Activated CD4-positive, alpha-beta memory T cell treated with anti-CD3 and anti-CD28 coated beads for 36 hours (primary cell): ENCODE data around the gene EXOC1L. TPM values are rescaled to one million over a fixed set of nuclear protein-coding genes. Genes with fewer than 3 reads are reported as not detected.

Experiments
- CTCF ChIA-PET: fragments of 350-600 bp; sonication (Branson Sonifier 250); formaldehyde crosslinking; loops from one replicate; lab custom pipeline; 2021; ENCODE audit warnings: antibody characterized with exemption, inconsistent platforms; lab: Charles Lee
- POLR2A ChIA-PET: fragments of 350-600 bp; sonication (Branson Sonifier 250); formaldehyde crosslinking; loops from one replicate; lab custom pipeline; 2021; ENCODE audit warnings: antibody characterized with exemption; lab: Charles Lee
- DNase-seq: peaks from one replicate; pipeline ENCODE4 v3.0.0-alpha.2; 2020
- H3K27ac Mint-ChIP-seq: one replicate; pipeline ENCODE4 v1.8.0; 2021; ENCODE audit warnings: mixed read lengths
- H3K27me3 Mint-ChIP-seq: one replicate; pipeline ENCODE4 v1.8.0; 2021; ENCODE audit warnings: mixed read lengths
- H3K36me3 Mint-ChIP-seq: one replicate; pipeline ENCODE4 v1.8.0; 2021; ENCODE audit warnings: mixed read lengths
- H3K4me1 Mint-ChIP-seq: one replicate; pipeline ENCODE4 v1.8.0; 2021; ENCODE audit warnings: low read depth, mixed read lengths
- H3K4me3 Mint-ChIP-seq: one replicate; pipeline ENCODE4 v1.8.0; 2021; ENCODE audit warnings: mild to moderate bottlenecking, mixed read lengths
- H3K9me3 Mint-ChIP-seq: one replicate; pipeline ENCODE4 v1.8.0; 2021; ENCODE audit warnings: mixed read lengths
- intact Hi-C: fragments of 100-400 bp; cut with micrococcal nuclease; formaldehyde crosslinking; loops from one replicate; pipeline ENCODE4 v1.15.1; 2023
- total RNA-seq, 2 experiments: library from RNA; stranded (reverse); gene quantifications; one replicate each; pipeline ENCODE4 v1.2.3, GENCODE V29; 2021

Gene EXOC1L, protein sequence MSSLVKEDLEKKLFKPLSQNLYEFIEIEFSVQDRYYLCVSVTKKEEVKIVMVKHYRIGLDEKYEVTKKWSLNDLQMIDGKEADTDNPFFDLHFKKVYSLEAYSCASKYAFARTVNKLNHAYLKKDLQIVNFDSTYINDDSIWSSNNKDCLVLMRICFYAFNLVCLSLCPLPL
- not detected for total RNA-seq

DNA sequence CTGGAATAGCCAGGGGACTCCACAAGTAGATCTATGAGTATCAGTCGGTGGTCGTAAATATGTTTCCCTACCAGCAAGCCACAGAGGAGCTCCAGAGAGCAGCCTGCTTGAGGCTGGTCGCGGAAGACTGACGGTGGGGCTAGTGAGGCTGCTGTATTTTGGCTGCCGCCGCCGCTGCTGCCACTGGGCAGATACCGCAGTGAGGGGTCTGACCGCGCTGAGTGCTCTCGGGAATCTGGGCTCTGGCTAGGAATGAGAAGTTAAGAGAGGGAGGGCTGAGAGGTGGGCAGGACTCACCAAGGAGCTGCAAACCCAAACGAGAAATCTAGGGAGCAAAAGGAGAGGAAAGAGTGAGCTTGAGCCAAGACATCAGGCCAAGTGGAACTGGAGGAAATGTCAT lies at the start of gene EXOC1L:
EXOC1L (plus strand) TSS at position 157 of the 400 bp plus-strand sequence; CDS start at position 394, 237 bp downstream.
- intact Hi-C loops: no loop called here
- ChIA-PET POLR2A (no interaction called here), CTCF (no interaction called here)
- Mint-ChIP-seq H3K9me3 (no peaks in the 10 kb centered on the region), H3K27ac (no peak within 1 kb of the TSS), H3K4me1 (peaks cover 7% of the 10 kb centered on the region), H3K4me3 (no peak within 1 kb of the TSS), H3K27me3 (peaks cover 18% of the 10 kb centered on the region), H3K36me3 (no peaks in the 10 kb centered on the region)
- DNase-seq: no peak

- H3K27me3 Mint-ChIP-seq: peaks cover 11% of the 10 kb centered on the region
- POLR2A ChIA-PET: no interaction called here
- no peak overlapping the region for H3K27ac Mint-ChIP-seq
- H3K9me3 Mint-ChIP-seq: no peaks in the 10 kb centered on the region
- DNase-seq: no peak
- H3K4me1 Mint-ChIP-seq: no peaks in the 10 kb centered on the region
- no peaks in the 10 kb centered on the region for H3K36me3 Mint-ChIP-seq
- intact Hi-C loops: no loop called here
- H3K4me3 Mint-ChIP-seq: no peak overlapping the region
- CTCF ChIA-PET: no interaction called here
Measured at GRCh38 chr4:55770662-55771061, 48.9 kb upstream of the EXOC1L start.

- intact Hi-C loops: no loop called here
- Mint-ChIP-seq H3K4me1 (no peaks in the 10 kb centered on the region), H3K27ac (no peak overlapping the region), H3K9me3 (no peaks in the 10 kb centered on the region), H3K36me3 (no peaks in the 10 kb centered on the region), H3K27me3 (peaks cover 3% of the 10 kb centered on the region), H3K4me3 (no peak overlapping the region)
- no peak for DNase-seq
- POLR2A ChIA-PET: no interaction called here
- CTCF ChIA-PET: no interaction called here
Measured at GRCh38 chr4:55781341-55781740, 38.2 kb upstream of the EXOC1L start.

DNA sequence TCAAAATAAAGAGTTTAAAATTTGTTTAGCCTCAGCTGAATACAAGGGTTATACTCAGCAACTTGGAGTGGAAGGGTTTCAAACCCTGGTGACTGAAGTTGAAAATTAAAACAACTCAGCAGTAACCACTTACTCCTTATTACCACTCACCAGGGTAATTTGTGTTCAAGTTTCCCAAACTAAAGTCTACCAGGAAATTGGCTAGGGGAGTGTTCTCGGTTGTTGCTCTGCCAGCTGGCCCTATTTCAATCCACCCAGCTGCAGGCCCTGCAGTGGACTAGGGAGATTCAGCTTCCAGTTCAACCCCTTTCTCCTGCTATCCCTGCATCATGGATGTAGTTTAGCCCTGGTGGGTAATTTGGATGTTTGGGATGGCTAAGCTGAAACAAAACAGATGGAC lies 37.8 kb upstream of the EXOC1L start:
- H3K27me3 Mint-ChIP-seq: peaks cover 2% of the 10 kb centered on the region
- H3K27ac Mint-ChIP-seq: no peak overlapping the region
- H3K4me1 Mint-ChIP-seq: no peaks in the 10 kb centered on the region
- intact Hi-C loops: no loop called here
- no peak for DNase-seq
- POLR2A ChIA-PET: no interaction called here
- CTCF ChIA-PET: no interaction called here
- no peaks in the 10 kb centered on the region for H3K36me3 Mint-ChIP-seq
- no peak overlapping the region for H3K4me3 Mint-ChIP-seq
- no peaks in the 10 kb centered on the region for H3K9me3 Mint-ChIP-seq

DNA sequence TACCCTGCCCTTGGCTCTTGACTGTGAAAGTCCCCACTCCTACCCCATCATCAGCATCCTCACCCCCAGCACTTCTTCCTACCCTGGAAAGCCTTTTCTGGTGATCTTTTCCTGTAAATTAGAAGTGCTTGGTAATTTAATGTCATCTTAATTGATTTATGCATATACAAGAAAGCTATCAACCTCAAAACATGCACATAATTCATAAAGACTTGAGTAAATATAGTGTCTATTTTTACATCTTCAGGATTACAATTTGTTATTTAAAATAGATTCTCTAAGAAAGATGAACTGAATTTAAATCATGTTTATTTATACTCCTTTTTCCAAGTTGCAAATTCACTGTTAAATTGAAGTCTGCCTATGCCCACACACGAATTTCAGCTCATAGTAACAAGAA lies 36.0 kb upstream of the EXOC1L start:
- H3K9me3 Mint-ChIP-seq: no peaks in the 10 kb centered on the region
- H3K4me3 Mint-ChIP-seq: no peak overlapping the region
- CTCF ChIA-PET: no interaction called here
- no peaks in the 10 kb centered on the region for H3K36me3 Mint-ChIP-seq
- H3K27me3 Mint-ChIP-seq: no peaks in the 10 kb centered on the region
- DNase-seq: no peak
- POLR2A ChIA-PET: no interaction called here
- H3K27ac Mint-ChIP-seq: no peak overlapping the region
- no peaks in the 10 kb centered on the region for H3K4me1 Mint-ChIP-seq
- intact Hi-C loops: no loop called here

DNA sequence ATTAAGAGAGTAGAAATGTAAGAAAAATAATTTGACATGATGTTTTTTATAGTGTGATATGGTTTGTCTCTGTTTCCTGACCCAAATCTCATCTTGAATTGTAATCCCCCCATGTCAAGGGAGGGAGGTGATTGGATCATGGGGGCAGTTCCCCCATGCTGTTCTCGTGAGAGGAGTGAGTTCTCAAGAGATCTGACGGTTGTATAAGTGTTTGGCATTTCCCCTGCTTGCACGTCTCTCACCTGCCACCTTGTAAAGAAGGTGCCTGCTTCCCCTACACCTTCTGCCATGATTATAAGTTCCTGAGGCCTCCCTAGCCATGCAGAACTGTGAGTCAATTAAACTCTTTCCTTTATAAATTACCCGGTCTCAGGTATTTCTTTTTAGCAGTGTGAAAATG lies 34.8 kb upstream of the EXOC1L start:
- Mint-ChIP-seq H3K4me1 (no peaks in the 10 kb centered on the region), H3K4me3 (no peak overlapping the region), H3K27ac (no peak overlapping the region), H3K36me3 (no peaks in the 10 kb centered on the region), H3K9me3 (no peaks in the 10 kb centered on the region), H3K27me3 (no peaks in the 10 kb centered on the region)
- intact Hi-C loops: no loop called here
- POLR2A ChIA-PET: no interaction called here
- no peak for DNase-seq
- CTCF ChIA-PET: interaction anchor here (0.6 kb wide), 1 partner anchor 768 kb away, joined by 3 read pairs; no protein-coding TSS in a partner anchor

DNA sequence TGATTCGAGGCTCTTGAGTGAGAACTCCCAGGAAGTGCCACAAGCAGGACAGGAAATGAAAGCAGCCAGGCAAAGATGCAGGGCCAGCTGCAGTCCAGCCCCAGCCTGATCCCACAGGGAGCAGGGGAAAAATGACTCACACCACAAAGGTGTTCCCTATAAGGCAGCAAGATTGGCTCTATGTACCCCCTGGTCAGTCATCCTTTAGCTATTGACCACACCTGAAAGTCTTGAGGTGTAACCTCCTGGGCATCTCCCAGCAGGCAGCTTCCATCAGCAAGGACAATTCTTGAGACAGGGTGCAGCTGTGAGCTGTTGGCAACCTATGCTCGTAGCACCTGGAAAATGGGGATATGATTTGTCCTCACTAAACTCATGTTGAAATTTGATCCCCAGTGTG lies 27.9 kb upstream of the EXOC1L start:
- ChIA-PET CTCF (no interaction called here), POLR2A (no interaction called here)
- H3K4me1 Mint-ChIP-seq: no peaks in the 10 kb centered on the region
- H3K9me3 Mint-ChIP-seq: no peaks in the 10 kb centered on the region
- no peak overlapping the region for H3K4me3 Mint-ChIP-seq
- DNase-seq: no peak
- peaks cover 28% of the 10 kb centered on the region for H3K27me3 Mint-ChIP-seq
- intact Hi-C loops: no loop called here
- H3K36me3 Mint-ChIP-seq: no peaks in the 10 kb centered on the region
- H3K27ac Mint-ChIP-seq: no peak overlapping the region

DNA sequence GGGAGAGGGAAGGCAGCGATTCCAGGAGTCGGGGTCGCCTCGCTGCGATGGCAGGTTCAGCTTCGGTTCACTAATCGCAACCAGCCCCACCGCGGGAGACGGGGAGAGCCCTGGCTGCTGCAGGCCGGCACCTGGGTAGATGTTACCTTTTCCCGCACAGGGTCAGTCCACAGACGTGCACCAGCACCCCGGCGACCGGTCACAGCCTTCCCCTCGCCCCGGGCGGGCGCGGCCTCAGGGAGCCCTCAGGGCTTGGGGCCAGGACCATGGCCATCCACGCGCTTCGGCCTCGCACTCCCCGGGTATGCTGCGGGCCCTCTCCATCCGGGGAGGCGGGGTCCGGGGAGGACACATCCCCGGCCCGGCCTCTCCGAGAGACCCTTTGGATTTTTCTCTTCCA lies 26.1 kb upstream of the EXOC1L start:
- ChIA-PET CTCF (no interaction called here), POLR2A (no interaction called here)
- no peaks in the 10 kb centered on the region for H3K36me3 Mint-ChIP-seq
- DNase-seq: no peak
- no peaks in the 10 kb centered on the region for H3K4me1 Mint-ChIP-seq
- intact Hi-C loops: no loop called here
- H3K27ac Mint-ChIP-seq: no peak overlapping the region
- peaks cover 28% of the 10 kb centered on the region for H3K27me3 Mint-ChIP-seq
- H3K4me3 Mint-ChIP-seq: no peak overlapping the region
- no peaks in the 10 kb centered on the region for H3K9me3 Mint-ChIP-seq

DNA sequence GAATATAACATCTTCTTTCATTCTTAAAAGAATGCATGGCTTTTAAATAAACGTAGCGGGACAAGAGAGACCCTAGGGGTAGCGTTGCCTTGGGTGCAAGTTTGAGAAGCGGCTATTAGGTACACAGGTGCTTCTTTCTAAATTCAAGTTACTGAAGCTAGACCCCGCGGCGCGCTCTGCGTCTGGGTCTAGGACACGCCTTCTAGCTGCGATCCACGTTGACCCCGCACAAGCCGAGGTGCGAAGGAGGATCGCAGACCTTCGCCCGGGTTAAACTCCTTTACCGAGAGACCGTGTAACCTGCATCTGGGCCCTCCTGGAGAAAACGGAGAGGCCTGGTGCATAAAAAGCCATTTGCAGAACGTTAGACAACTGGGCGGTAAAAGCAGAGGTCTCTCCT lies 25.5 kb upstream of the EXOC1L start:
- Mint-ChIP-seq H3K4me3 (no peak overlapping the region), H3K9me3 (no peaks in the 10 kb centered on the region), H3K27ac (no peak overlapping the region), H3K27me3 (peaks cover 28% of the 10 kb centered on the region), H3K4me1 (no peaks in the 10 kb centered on the region), H3K36me3 (no peaks in the 10 kb centered on the region)
- DNase-seq: no peak
- POLR2A ChIA-PET: no interaction called here
- CTCF ChIA-PET: no interaction called here
- intact Hi-C loops: no loop called here

DNA sequence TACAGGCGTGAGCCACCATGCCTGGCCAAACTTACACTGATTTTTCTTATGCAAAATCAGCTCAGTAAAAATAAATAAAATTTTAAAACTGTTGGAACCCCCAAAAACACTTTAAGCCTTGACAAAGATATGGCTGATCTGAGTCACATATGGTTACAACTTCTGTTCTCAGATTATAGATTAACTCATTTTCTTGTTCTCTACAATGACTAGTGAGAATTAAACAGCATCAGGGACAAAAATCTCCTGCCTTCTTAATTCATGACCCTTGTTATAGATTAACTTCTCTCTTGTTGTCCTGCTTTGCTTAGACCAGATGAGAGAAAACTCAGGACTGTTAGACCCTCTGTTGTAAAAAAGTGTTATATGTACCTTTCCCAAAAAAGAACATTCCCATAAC lies 24.2 kb upstream of the EXOC1L start:
- Mint-ChIP-seq H3K36me3 (no peaks in the 10 kb centered on the region), H3K27ac (no peak overlapping the region), H3K9me3 (no peaks in the 10 kb centered on the region), H3K4me1 (no peaks in the 10 kb centered on the region), H3K27me3 (peaks cover 28% of the 10 kb centered on the region), H3K4me3 (no peak overlapping the region)
- intact Hi-C loops: no loop called here
- DNase-seq: no peak
- CTCF ChIA-PET: no interaction called here
- POLR2A ChIA-PET: no interaction called here

DNA sequence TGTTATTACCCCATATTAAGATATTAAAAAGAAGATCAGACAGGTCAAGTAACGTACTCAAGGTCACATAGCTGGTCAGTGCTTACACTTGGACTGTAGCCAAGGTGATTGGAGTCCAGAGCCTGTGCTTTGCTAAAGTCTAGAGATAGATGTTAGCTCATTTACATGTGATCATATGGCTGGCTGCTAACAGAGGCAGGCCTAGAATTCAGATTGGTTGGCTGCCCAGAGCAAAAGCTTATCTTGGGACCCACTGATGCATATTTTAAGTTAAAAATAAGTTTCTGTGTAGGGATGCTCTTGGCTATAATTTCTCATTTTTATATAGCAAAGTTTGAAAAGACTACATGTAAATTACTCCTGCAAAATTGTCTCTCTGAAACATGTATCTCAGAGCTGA lies 18.1 kb upstream of the EXOC1L start:
- POLR2A ChIA-PET: no interaction called here
- CTCF ChIA-PET: no interaction called here
- no peak for DNase-seq
- H3K27me3 Mint-ChIP-seq: peaks cover 2% of the 10 kb centered on the region
- no peak overlapping the region for H3K27ac Mint-ChIP-seq
- H3K4me3 Mint-ChIP-seq: no peak overlapping the region
- H3K4me1 Mint-ChIP-seq: no peaks in the 10 kb centered on the region
- H3K9me3 Mint-ChIP-seq: no peaks in the 10 kb centered on the region
- intact Hi-C loops: no loop called here
- no peaks in the 10 kb centered on the region for H3K36me3 Mint-ChIP-seq

- Mint-ChIP-seq H3K27me3 (peaks cover 2% of the 10 kb centered on the region), H3K4me1 (no peaks in the 10 kb centered on the region), H3K4me3 (no peak overlapping the region), H3K36me3 (no peaks in the 10 kb centered on the region), H3K27ac (no peak overlapping the region), H3K9me3 (no peaks in the 10 kb centered on the region)
- DNase-seq: no peak
- ChIA-PET CTCF (no interaction called here), POLR2A (no interaction called here)
- intact Hi-C loops: no loop called here
Measured at GRCh38 chr4:55807556-55807955, 12.0 kb upstream of the EXOC1L start.

DNA sequence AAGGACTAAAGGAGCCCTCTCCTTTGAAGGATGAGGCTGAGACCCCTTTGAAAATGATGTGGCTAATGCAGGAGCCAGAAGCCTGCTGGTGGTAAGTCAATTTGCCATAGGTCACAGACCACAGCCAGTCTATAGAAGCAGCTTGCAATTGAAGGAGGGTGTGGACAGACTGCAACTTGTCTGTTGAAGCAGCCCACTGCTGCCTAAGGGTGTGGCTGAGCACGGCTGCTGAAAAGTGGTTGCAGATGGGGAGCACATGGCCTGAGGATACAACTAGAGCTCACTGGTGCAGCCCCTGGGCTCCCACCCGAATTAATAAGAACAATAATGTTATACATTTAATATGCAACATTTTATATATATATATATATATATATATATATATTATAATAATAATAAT lies 11.4 kb upstream of the EXOC1L start:
- no peaks in the 10 kb centered on the region for H3K36me3 Mint-ChIP-seq
- POLR2A ChIA-PET: no interaction called here
- H3K27ac Mint-ChIP-seq: no peak overlapping the region
- no peak overlapping the region for H3K4me3 Mint-ChIP-seq
- no peak for DNase-seq
- no peaks in the 10 kb centered on the region for H3K4me1 Mint-ChIP-seq
- no peaks in the 10 kb centered on the region for H3K9me3 Mint-ChIP-seq
- intact Hi-C loops: no loop called here
- H3K27me3 Mint-ChIP-seq: peaks cover 2% of the 10 kb centered on the region
- CTCF ChIA-PET: no interaction called here
